H7 (cell line): ENCODE results near the gene ARHGAP32. TPM values are rescaled to one million over a fixed set of nuclear protein-coding genes. Genes with fewer than 3 reads are reported as not detected.

Source experiments
- DNase-seq: peaks from one replicate; pipeline ENCODE4 v3.0.0; 2012
- H3K27me3 ChIP-seq: 2 replicates; pipeline ENCODE4 v1.6.0; 2011; ENCODE audit warnings: mild to moderate bottlenecking, low read length; ENCODE audit not compliant: control insufficient read depth, insufficient read depth
- H3K36me3 ChIP-seq: replicated peaks from 2 replicates; pipeline ENCODE4 v1.5.1; 2011; ENCODE audit warnings: low read length; ENCODE audit not compliant: control insufficient read depth, insufficient read depth
- H3K4me3 ChIP-seq: 2 replicates; pipeline ENCODE4 v1.5.1; 2011; ENCODE audit warnings: low read depth, mild to moderate bottlenecking, control low read depth, low read length, moderate library complexity; ENCODE audit not compliant: insufficient read depth
- total RNA-seq: library from RNA; depleted of rRNA; stranded (reverse); fragments of >200 nt; shearing (Covaris generic); gene quantifications from 2 replicates; pipeline ENCODE4 v1.2.3, GENCODE V29; 2014

The ARHGAP32 gene
- total RNA-seq, 1 experiment from 2014 or later: 15.6 TPM

DNA sequence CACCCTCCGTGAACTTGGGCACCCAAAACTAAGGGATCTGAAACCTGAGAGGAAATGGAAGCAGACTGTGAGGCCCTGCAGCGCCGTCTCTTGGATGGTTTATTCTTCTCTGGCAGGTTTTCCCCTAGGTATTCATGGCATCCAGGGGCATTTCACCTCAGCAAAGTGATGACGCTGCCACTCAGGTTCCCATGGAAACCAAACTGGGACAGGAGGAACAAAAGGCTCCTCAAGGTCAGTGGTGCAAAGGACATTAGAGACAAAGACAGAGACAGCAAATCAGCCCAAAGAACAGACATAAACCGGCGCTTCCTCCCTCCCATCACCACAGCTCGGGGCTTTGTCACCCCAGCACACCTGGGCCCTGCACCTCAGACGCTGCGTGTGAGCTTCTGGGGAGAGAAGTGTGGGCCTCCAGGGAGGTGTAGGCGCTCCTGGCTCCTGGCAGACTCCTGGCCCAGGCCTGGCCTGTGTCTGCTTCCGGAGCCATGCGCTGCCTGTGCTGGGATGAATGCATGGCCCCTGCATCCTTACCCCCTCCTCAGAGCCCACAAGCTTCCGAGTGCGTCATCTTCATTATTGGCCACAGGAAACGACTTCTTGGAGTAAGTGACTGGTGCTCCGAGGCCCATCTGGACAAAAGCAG lies 255.4 kb downstream of the ARHGAP32 start:
- Histone ChIP-seq H3K36me3 (no peaks in the 10 kb centered on the region), H3K27me3 (peaks cover 13% of the 10 kb centered on the region; the same call in 1 of the 2 replicates), H3K4me3 (no peak overlapping the region)
- DNase-seq: peak; percentile 91

- DNase-seq: no peak
- Histone ChIP-seq H3K4me3 (no peak overlapping the region), H3K36me3 (no peaks in the 10 kb centered on the region), H3K27me3 (peaks cover 23% of the 10 kb centered on the region; the same call in 1 of the 2 replicates)
Observed at GRCh38 chr11:128934926-128935325, 257.2 kb downstream of the ARHGAP32 start.

- DNase-seq: no peak
- no peaks in the 10 kb centered on the region for H3K36me3 ChIP-seq
- H3K27me3 ChIP-seq: peaks cover 27% of the 10 kb centered on the region; the same call in 1 of the 2 replicates
- H3K4me3 ChIP-seq: no peak overlapping the region
Observed at GRCh38 chr11:128934351-128934750, 257.8 kb downstream of the ARHGAP32 start.

- Histone ChIP-seq H3K36me3 (no peaks in the 10 kb centered on the region), H3K4me3 (no peak overlapping the region), H3K27me3 (peaks cover 32% of the 10 kb centered on the region; the same call in 1 of the 2 replicates)
- no peak for DNase-seq
Observed at GRCh38 chr11:128933481-128934178, 258.5 kb downstream of the ARHGAP32 start.

GRCh38 chr11:128931668-128932067 lies 260.5 kb downstream of the ARHGAP32 start:
- Histone ChIP-seq H3K4me3 (no peak overlapping the region), H3K27me3 (peaks cover 47% of the 10 kb centered on the region; the same call in 1 of the 2 replicates), H3K36me3 (no peaks in the 10 kb centered on the region)
- DNase-seq: no peak

DNA sequence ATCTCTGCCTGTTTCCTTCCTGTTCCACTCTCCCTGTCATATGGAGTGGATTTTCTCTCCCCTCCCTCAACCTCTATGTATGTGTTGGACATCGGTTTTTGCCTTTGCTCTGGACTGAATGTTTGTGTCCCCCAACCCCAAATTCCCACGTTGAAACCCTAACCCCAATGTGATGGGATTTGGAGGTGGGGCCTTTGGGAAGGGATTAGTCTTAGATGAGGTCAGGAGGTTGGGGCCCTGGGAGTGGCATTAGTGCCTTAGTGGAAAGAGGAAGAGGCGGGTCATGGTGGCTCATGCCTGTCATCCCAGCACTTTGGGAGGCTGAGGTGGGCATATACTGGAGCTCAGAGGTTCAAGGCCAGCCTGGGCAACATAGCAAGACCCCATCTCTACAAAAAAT lies 261.1 kb downstream of the ARHGAP32 start:
- no peaks in the 10 kb centered on the region for H3K36me3 ChIP-seq
- no peak for DNase-seq
- no peak overlapping the region for H3K4me3 ChIP-seq
- peaks cover 52% of the 10 kb centered on the region; the same call in 1 of the 2 replicates for H3K27me3 ChIP-seq

GRCh38 chr11:128929991-128930390 lies 262.1 kb downstream of the ARHGAP32 start:
- peak; percentile 71 for DNase-seq
- no peaks in the 10 kb centered on the region for H3K36me3 ChIP-seq
- H3K27me3 ChIP-seq: peaks cover 57% of the 10 kb centered on the region; the same call in 1 of the 2 replicates
- no peak overlapping the region for H3K4me3 ChIP-seq

GRCh38 chr11:128929468-128929867 lies 262.7 kb downstream of the ARHGAP32 start:
- Histone ChIP-seq H3K36me3 (no peaks in the 10 kb centered on the region), H3K4me3 (no peak overlapping the region), H3K27me3 (peaks cover 59% of the 10 kb centered on the region; the same call in 1 of the 2 replicates)
- peak; percentile 88 for DNase-seq

DNA sequence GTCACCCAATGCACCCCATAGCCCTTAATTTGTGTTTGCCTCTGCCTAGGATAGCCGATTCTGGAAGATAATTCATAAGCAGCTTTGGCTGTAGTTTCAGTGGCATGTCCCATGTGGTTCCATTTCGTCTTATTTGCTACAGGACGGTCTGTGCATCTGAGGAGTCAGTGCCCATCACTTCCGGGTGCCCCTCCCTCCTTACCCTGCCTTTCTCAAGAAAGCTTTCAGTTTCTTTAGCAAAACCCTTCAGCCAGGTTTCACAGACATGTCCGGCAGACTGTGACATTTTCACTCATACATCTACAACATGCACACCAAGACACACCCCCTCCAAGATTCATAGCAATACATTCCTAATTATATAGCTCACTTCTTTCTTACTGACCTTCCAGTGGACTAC lies 263.7 kb downstream of the ARHGAP32 start:
- no peak for DNase-seq
- Histone ChIP-seq H3K27me3 (peaks cover 60% of the 10 kb centered on the region; the same call in 1 of the 2 replicates), H3K4me3 (no peak overlapping the region), H3K36me3 (no peaks in the 10 kb centered on the region)

DNA sequence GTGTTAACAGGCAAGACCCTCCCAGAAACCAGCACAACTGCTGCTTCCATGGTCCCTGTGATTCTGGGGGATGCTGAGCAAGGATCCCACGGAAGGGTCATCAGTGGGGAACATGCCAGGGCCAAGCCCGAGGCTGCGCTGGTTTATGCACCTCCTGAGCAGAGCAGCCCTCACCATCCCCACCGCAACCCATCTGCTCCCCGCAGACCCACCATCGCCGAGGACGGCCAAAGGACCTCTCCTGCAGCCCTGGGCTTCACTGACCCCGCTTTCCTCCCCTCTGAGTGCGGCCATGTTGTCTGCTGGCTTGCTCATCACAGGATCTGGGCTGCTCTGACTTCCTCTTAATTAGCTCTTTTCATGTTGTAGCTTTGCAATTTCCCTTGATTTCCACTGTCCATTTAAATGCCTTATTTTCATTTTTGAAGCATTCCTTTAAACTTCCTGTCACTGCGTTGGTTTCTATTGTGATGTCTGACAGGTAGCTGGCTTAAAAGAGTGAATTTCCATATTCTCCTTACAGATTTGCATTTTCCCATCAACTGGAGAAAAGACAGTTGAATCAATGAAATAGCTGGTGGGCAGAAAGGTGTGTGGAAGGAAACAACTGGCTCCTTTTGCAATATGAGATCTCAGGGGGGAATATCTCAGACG lies 264.3 kb downstream of the ARHGAP32 start:
- no peak overlapping the region for H3K4me3 ChIP-seq
- peak; percentile 72 for DNase-seq
- H3K36me3 ChIP-seq: no peaks in the 10 kb centered on the region
- peaks cover 60% of the 10 kb centered on the region; the same call in 1 of the 2 replicates for H3K27me3 ChIP-seq

DNA sequence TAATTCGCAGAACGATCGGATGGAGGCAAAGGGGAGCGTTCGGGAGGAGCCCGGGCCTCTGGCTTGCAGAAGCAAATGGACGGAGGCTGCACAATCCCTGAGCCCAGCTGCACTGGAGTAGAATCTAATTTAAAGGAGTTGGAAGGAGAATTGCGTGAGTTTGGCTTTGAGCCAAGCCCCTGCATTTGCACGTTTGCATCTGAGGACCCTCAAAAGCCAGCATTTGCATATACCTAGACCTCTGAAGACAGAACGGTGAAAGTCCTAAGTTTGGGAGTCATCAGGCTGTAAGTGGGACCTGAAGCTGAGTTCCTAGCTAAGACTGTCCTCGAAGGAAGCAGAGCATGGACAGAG lies 265.0 kb downstream of the ARHGAP32 start:
- peaks cover 56% of the 10 kb centered on the region; the same call in 1 of the 2 replicates for H3K27me3 ChIP-seq
- no peak overlapping the region for H3K4me3 ChIP-seq
- DNase-seq: no peak
- H3K36me3 ChIP-seq: no peaks in the 10 kb centered on the region

- peak; percentile 80 for DNase-seq
- no peak overlapping the region for H3K4me3 ChIP-seq
- peaks cover 56% of the 10 kb centered on the region for H3K27me3 ChIP-seq
- no peaks in the 10 kb centered on the region for H3K36me3 ChIP-seq
Observed at GRCh38 chr11:128926437-128927107, 265.6 kb downstream of the ARHGAP32 start.

DNA sequence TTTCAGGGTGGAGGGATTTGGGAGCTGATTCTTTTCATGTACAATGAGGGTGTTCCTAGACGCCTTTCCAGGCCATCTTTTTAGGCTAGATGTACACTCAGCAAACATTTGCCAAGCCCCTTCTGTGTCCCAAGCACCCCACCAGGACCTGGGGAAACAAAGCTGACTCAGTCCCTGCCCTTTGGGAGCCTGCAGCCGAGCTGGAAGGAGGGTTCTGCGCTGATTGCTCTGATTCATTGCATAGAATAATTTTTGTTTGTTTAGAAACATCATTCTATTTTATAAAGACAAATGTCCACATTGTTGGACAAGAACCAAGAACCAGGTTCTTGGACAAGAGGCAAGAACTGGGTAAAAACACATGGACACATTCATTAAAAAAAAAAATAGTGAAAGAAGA lies 266.1 kb downstream of the ARHGAP32 start:
- Histone ChIP-seq H3K4me3 (no peak overlapping the region), H3K36me3 (no peaks in the 10 kb centered on the region), H3K27me3 (peaks cover 50% of the 10 kb centered on the region)
- no peak for DNase-seq

GRCh38 chr11:128925250-128925600 lies 266.9 kb downstream of the ARHGAP32 start:
- Histone ChIP-seq H3K4me3 (no peak overlapping the region), H3K27me3 (peaks cover 50% of the 10 kb centered on the region), H3K36me3 (no peaks in the 10 kb centered on the region)
- DNase-seq: no peak
